Activated gamma-delta T cell treated with anti-CD3 and anti-CD28 coated beads, Interleukin-2, amount 50 U/mL, for 16 hours (primary cell): Measurements from ENCODE around the gene PLAC8L1.

Source experiments
- DNase-seq: peaks from one replicate; pipeline ENCODE4 v3.0.0-alpha.2; 2020; ENCODE audit warnings: low read depth

PLAC8L1 gene

DNA sequence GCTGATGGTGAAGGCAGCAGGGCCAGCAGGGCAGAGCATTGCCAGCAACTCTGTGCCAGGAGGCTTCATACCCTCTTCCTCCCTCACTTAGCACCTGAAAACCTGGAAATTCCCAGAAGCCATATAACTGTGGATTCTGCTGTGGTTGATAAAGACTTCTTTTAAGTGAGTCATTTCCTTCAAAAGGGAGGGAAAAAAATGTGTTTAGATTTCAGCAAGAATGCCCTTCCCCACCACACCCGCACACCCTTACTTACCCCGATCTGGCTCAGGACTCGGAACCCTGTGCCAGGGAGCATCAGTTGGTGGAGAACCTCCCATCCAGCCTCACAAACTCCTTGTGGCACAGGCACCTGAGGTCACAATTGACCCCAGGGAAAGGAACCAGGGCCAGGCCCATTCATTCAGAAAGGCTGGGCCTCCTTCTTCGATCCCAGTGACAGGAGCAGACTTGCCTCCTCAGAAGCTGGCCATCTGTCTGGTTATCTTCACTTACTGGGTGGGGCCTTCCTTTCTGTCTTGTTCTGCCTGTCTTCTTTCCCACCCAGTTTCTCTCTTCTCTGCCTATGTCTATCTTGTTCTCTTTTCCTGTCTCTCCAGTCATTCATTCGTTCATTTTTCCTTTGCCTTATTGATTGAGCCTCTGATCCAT lies 62.6 kb downstream of the PLAC8L1 start:
- DNase-seq = no peak

DNA sequence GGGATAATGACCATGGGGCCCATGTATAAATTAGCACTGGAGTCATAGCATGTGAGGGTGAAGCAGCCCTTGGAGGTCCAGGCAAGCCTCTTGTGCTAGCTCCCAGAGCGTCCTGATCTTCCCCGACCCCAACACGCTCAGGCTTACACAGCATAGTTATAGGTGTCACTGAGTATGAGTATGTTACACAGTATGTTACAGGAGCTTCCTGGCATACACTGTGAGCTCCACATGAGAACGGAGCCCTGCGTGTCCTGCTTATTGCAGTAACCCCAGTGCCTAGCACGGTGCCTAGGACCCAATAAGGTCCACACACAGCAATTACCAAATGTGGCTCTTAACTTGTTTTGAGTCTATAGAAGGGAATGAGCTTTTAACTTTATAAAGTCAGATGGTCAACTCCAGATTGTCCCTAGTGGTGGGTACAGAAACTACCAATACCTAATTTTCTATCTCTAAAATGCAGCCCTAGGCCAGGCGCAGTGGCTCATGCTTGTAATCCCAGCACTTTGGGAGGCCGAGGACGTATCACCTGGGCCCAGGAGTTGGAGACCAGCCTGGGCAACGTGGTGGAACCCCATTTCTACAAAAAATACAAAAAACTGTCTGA lies 64.1 kb downstream of the PLAC8L1 start:
- DNase-seq = no peak

DNA sequence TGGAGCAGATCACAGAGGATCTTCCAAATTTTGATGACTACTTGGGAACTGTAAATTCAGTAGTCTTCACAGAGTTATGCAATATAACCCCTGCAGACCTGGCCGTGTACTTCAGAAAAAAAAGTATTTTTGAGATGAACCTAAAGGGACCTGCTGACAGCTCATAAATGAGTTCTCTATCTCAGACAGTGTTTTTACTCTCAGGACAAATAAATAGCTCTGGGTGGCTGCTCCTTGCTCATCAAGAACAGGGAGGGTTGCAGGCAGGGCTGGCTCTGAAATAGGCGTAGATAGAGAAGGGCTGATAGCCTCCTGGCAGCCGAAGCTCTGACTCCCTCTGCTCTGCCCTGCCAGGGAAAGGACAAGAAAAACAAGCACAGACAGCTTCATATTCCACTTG lies 64.8 kb downstream of the PLAC8L1 start:
- DNase-seq = no peak

DNA sequence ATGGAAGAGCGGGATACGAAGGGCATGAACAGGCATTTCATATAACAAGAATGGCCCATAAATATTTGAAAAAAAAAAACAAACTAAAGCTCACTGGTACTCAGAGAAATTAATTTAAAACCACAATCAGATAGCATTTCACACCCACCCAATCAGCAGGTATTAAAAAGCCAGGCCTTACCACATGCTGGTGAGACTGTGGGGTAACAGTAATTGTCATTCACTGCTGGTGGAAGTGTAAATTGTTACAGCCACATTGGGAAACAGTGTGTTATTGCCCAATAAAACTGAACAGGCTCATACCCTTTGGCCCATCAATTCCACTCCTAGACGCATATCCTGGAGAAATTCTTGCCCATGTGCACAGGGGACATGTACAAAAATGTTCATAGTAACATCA lies 66.0 kb downstream of the PLAC8L1 start:
- no peak for DNase-seq

DNA sequence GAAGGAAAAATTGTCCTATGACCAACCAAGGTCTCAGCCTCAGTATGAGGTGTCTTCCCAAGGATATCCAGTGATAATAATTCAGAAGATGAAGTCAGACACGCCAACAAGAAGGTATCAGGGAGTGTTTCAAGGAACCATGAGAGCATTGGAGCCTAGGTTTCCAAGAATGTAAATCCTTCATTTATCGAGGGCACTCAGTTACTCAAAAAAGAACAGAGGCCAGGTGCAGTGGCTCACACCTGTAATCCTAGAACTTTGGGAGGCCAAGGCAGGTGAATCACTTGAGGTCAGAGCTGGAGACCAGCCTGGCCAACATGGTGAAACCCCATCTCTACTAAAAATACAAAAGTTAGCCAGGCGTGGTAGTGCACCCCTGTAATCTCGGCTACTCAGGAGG lies 70.8 kb downstream of the PLAC8L1 start:
- DNase-seq = no peak
